BLaER1 (cell line): ENCODE data around the gene ESRRA.

Experiments used
- H3K27ac ChIP-seq: shearing (Covaris generic); formaldehyde crosslinking; 2 replicates; pipeline ENCODE4 v1.8.1; 2022
- H3K27me3 ChIP-seq: shearing (Covaris generic); formaldehyde crosslinking; 2 replicates; pipeline ENCODE4 v1.8.1; 2022
- H3K36me3 ChIP-seq: shearing (Covaris generic); formaldehyde crosslinking; 2 replicates; pipeline ENCODE4 v1.8.1; 2022
- H3K4me1 ChIP-seq: shearing (Covaris generic); formaldehyde crosslinking; 2 replicates; pipeline ENCODE4 v1.8.1; 2022
- H3K4me2 ChIP-seq: shearing (Covaris generic); formaldehyde crosslinking; 2 replicates; pipeline ENCODE4 v1.8.1; 2022
- H3K4me3 ChIP-seq: shearing (Covaris generic); formaldehyde crosslinking; 2 replicates; pipeline ENCODE4 v1.8.1; 2022
- H3K9ac ChIP-seq: shearing (Covaris generic); formaldehyde crosslinking; 2 replicates; pipeline ENCODE4 v1.8.1; 2022
- H3K9me3 ChIP-seq: shearing (Covaris generic); formaldehyde crosslinking; 2 replicates; pipeline ENCODE4 v1.8.1; 2022
- H4K20me1 ChIP-seq: shearing (Covaris generic); formaldehyde crosslinking; 2 replicates; pipeline ENCODE4 v1.8.1; 2022
- Cebpa-rat ChIP-seq: shearing (Covaris generic); IDR thresholded peaks from 2 replicates; pipeline ENCODE4 v1.8.1; 2022

Gene ESRRA

DNA sequence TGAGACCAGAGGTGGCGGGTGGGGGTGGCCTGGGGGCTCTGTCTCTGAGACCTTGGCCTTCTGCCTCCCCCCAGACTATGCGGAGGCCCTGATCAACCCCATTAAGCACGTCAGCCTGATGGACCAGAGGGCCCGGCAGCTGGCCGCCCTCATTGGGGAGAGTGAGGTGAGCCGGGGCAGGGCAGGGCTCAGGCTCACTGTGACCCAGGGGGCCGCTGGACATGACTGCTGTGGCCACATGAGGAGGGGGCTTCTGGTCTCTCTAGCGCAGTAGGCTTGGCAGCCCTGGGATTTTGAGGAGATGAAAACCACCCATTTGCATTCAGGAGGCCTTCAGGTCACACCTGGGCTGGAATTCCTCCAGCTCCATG, 41.4 kb upstream of the ESRRA start:
- Histone ChIP-seq H3K9me3 (no peaks in the 10 kb centered on the region), H3K4me2 (peak overlapping the region; percentile 96), H3K27ac (peak overlapping the region; percentile 100), H3K27me3 (no peaks in the 10 kb centered on the region), H3K36me3 (peaks cover 64% of the 10 kb centered on the region), H3K9ac (peak overlapping the region; percentile 68), H4K20me1 (no peaks in the 10 kb centered on the region), H3K4me3 (no peak overlapping the region), H3K4me1 (peaks cover 63% of the 10 kb centered on the region)
- TF ChIP-seq Cebpa-rat: no peak

DNA sequence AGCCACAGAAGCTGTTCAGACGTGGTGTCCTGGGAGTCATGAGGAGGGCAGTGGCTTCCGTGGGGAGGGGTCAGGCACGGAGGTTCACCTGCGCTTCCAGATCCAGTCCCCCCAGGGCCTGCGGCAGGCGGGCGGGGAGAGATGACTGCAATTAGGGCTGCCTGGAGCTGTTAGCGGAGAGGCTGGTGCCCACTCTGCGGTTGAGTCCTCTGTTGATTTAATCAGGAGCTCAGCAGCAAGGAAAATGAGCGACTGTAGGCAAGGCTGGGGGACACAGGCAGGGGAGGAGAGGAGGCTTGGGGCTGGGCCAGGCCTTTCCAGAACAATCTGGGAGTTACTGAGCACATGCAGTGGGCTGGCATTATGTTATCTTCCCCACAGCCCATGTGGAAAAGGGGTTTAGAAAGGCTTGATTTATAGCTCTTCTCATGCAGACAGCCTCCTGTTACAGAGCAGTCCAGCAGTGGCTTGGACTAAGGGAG, 40.9 kb upstream of the ESRRA start:
- Histone ChIP-seq H4K20me1 (no peaks in the 10 kb centered on the region), H3K9me3 (no peaks in the 10 kb centered on the region), H3K4me3 (no peak overlapping the region), H3K4me2 (peak overlapping the region; percentile 96), H3K36me3 (peaks cover 59% of the 10 kb centered on the region), H3K27ac (peak overlapping the region; percentile 100), H3K27me3 (no peaks in the 10 kb centered on the region), H3K9ac (peak overlapping the region; percentile 68), H3K4me1 (peaks cover 65% of the 10 kb centered on the region)
- no peak for TF ChIP-seq Cebpa-rat

- Histone ChIP-seq H4K20me1 (no peaks in the 10 kb centered on the region), H3K36me3 (peaks cover 48% of the 10 kb centered on the region), H3K9ac (peak overlapping the region; percentile 97), H3K4me3 (peak overlapping the region; percentile 83), H3K27me3 (no peaks in the 10 kb centered on the region), H3K4me2 (peak overlapping the region; percentile 96), H3K27ac (peak overlapping the region; percentile 100), H3K9me3 (no peaks in the 10 kb centered on the region), H3K4me1 (peaks cover 65% of the 10 kb centered on the region)
- no peak for TF ChIP-seq Cebpa-rat
Measured at GRCh38 chr11:64265176-64266160, 39.9 kb upstream of the ESRRA start.

DNA sequence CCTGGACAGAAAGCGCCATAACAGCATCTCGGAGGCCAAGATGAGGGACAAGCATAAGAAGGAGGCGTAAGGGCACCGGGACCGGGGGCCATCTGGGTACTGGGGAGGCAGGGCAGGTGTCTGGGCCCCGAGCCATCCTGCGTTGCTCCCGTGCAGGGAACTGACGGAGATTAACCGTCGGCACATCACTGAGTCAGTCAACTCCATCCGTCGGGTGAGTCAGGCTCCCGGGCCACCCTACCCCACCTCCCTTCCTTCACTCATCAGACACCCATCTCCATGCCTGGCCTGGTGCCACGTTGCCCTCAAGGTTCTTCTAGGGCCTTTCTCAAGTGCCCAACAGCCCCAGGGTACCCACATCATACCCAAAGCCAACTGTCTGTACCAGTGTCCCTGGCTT, 39.0 kb upstream of the ESRRA start:
- Histone ChIP-seq H3K36me3 (peaks cover 41% of the 10 kb centered on the region), H3K4me2 (peak overlapping the region; percentile 96)

GRCh38 chr11:64267207-64267945, 37.9 kb upstream of the ESRRA start:
- Histone ChIP-seq H3K27ac (peak overlapping the region; percentile 100), H3K9me3 (no peaks in the 10 kb centered on the region), H3K4me3 (peak overlapping the region; percentile 83), H3K9ac (peak overlapping the region; percentile 97), H4K20me1 (no peaks in the 10 kb centered on the region), H3K4me2 (peak overlapping the region; percentile 96), H3K36me3 (peaks cover 31% of the 10 kb centered on the region), H3K27me3 (no peaks in the 10 kb centered on the region), H3K4me1 (peaks cover 74% of the 10 kb centered on the region)
- no peak for TF ChIP-seq Cebpa-rat

More for the DNA sequence above, 39.0 kb upstream of the ESRRA start:
- Histone ChIP-seq H3K9me3 (no peaks in the 10 kb centered on the region), H3K4me1 (peaks cover 65% of the 10 kb centered on the region), H3K27me3 (no peaks in the 10 kb centered on the region), H3K4me3 (peak overlapping the region; percentile 83), H4K20me1 (no peaks in the 10 kb centered on the region), H3K9ac (peak overlapping the region; percentile 97), H3K27ac (peak overlapping the region; percentile 100)
- no peak for TF ChIP-seq Cebpa-rat

DNA sequence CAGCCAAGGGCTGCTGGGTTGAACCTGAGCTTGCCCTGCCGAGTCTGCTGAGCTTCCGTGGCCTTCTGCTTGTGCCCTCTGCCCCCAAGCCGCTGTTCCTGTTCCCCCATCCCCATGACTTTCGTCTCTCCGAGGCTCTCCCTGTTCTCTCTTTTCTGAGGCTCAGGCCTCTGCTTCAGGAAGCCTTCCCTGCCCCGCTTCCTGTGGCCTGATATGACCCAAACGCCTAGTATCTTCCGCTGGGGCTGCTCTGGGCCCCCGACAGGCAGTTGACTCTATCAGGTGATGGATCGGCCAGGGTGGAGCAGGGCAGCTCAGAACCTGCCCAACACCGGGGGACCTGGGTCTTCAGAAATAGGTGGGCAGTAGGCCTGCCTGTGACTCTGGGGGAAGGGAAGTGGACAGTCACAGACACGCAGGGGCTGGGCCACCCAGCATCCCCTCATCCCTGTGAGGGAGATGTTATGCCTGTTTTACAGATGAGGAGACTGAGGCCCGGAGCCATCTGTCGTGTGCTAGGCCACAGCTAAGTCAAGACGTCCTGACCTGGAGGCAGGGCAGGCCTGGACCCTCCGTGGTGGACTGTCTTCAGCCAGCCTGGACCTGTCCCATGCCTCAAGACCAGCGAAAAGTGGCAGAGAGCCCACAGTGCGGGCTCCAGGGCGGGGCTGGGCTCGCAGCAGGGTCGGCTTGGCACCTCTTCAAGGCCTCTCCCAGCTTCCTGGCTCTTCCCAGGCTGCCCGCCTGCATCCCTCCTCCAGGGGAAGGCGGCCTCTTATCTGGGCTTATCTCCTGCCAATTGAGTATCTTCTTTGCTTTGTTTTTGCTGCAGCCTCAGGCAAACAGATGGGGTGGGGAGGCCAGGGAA, 37.1 kb upstream of the ESRRA start:
- H3K36me3 ChIP-seq: peaks cover 28% of the 10 kb centered on the region
- H3K9ac ChIP-seq: peak overlapping the region; percentile 97
- no peaks in the 10 kb centered on the region for H3K9me3 ChIP-seq
- peak overlapping the region; percentile 100 for H3K27ac ChIP-seq
- peaks cover 75% of the 10 kb centered on the region for H3K4me1 ChIP-seq
- H3K4me2 ChIP-seq: peak overlapping the region; percentile 96
- H4K20me1 ChIP-seq: no peaks in the 10 kb centered on the region
- no peak for TF ChIP-seq Cebpa-rat
- peak overlapping the region; percentile 83 for H3K4me3 ChIP-seq
- no peaks in the 10 kb centered on the region for H3K27me3 ChIP-seq

- Histone ChIP-seq H3K4me3 (peak overlapping the region; percentile 83), H4K20me1 (no peaks in the 10 kb centered on the region), H3K27ac (peak overlapping the region; percentile 100), H3K9me3 (no peaks in the 10 kb centered on the region), H3K4me2 (peak overlapping the region; percentile 96), H3K27me3 (no peaks in the 10 kb centered on the region), H3K4me1 (peaks cover 68% of the 10 kb centered on the region), H3K9ac (peak overlapping the region; percentile 97), H3K36me3 (peaks cover 25% of the 10 kb centered on the region)
- no peak for TF ChIP-seq Cebpa-rat
Measured at GRCh38 chr11:64268893-64269539, 36.3 kb upstream of the ESRRA start.

- H3K4me2 ChIP-seq: peak overlapping the region; percentile 96
- H4K20me1 ChIP-seq: no peaks in the 10 kb centered on the region
- peak overlapping the region; percentile 97 for H3K9ac ChIP-seq
- peak; percentile 94 for TF ChIP-seq Cebpa-rat
- peaks cover 24% of the 10 kb centered on the region; the same call in 1 of the 2 replicates for H3K36me3 ChIP-seq
- peak overlapping the region; percentile 100 for H3K27ac ChIP-seq
- no peaks in the 10 kb centered on the region for H3K9me3 ChIP-seq
- no peaks in the 10 kb centered on the region for H3K27me3 ChIP-seq
- peaks cover 61% of the 10 kb centered on the region for H3K4me1 ChIP-seq
- peak overlapping the region; percentile 83 for H3K4me3 ChIP-seq
Measured at GRCh38 chr11:64269540-64270220, 35.6 kb upstream of the ESRRA start.
